SH-SY5Y (cell line): ENCODE measurements around the gene ANO9.

Experiments
- GATA2 ChIP-seq: IDR thresholded peaks from 2 replicates; pipeline ENCODE4 v1.6.1; 2011; ENCODE audit warnings: mild to moderate bottlenecking, low read depth, low read length
- GATA3 ChIP-seq: IDR thresholded peaks from 2 replicates; pipeline ENCODE4 v1.6.1; 2011; ENCODE audit warnings: low read depth, mild to moderate bottlenecking, low read length, moderate library complexity

DNA sequence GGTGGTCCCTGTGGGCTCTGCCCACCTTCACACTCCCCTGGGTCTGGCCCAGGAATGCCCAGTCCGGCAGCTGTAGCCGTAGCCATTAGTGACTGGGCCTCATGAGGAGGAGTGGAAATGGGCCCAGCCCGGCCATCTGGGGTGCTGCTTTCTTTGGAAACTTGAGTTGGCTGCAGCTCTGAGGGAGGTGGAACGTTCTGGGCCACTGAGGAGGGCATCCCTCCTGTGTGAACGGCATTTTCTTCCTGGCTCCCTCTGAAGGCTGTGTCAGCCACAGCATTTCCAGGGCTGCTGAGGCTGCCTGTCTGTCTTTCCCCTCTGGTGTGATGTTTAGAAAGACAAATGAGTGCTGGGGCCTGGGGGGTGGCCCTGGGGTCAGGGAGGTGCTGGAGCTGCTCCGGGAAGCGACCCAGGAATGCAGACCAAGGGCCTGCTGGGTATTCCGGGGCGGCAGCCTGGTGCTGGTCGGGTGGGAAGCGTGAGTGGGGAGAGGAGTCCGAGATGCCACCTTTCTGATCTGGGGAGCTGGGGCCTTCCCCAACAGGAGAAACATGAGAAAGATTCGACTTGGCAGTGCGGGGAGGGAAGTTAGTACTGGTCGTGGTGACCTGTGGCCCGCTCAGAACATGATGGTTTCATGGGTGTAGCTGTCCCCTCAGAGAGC is 35.4 kb upstream of the ANO9 start:
- TF ChIP-seq GATA3 (no peak), GATA2 (no peak)
